Stimulated activated CD8-positive, alpha-beta memory T cell treated with anti-CD3 and anti-CD28 coated beads, Interleukin-7, amount 100 ng/mL, for 4 hours (primary cell): ENCODE results near the gene SPON1.
A peak's percentile ranks its signal among the peaks of the same experiment; 100 is the strongest.

Experiments used
- DNase-seq, 2 donors: peaks; one replicate each; pipeline ENCODE4 v3.0.0-alpha.2; 2020; ENCODE audit warnings: low read depth in 2 of 2

SPON1 gene

GRCh38 chr11:14036469-14036868 lies 73.9 kb downstream of the SPON1 start:
- no peak for DNase-seq

- no peak for DNase-seq
Observed at GRCh38 chr11:14041040-14041439, 78.5 kb downstream of the SPON1 start.

DNA sequence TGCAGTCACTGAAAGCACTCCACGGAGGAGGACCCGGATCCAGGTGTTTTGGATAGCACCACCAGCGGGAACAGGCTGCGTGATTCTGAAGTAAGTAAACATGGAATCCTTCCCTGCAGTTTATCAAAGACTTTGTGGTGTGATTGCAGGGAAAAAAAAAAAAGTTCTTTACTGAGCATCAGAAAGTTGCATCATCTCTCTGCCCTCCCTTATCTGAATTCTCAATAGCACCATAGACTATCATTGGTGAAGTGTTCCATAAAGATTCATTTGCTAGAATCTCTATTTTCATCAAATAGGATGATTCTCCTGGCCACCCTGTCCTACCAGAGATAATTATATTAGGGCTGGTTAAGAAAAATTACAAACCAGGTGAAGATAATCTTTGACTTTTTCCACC lies 79.0 kb downstream of the SPON1 start:
- no peak for DNase-seq

DNA sequence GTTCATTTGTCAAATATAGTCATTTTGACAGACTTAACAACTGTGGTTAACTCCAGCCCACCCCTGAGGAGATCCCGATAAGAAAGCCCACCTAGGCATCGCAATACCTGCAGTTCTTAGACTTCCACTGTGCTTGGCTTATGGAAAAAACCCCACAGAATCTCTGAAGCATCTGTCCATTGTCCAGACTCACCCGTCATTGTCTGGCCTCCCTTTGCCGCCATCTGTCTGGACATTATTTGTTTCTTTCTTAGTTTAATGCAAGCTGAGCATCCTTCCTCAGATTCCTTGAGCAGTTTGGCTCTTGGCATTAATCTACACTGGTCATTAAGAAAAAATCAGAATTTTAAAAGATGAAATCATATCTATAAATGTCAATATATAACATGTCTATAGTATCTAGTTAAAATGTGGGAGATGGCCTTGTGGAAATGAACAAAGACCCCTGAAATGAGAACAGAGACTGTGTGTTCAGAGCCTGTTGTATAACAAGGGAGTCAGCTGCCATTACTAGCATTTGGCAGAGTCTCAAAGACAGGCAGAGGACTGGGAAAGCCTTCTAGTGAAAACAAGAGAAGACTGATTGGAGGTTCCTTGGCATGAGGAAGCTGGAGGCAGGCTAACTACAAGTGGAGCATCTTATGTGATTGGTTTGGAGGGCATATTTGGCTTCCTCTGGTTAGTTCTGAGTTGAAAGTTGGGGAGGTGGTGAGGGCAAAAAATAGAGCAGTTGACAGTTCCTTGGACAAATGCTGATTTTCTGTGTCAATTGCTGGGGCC lies 80.4 kb downstream of the SPON1 start:
- DNase-seq = no peak

DNA sequence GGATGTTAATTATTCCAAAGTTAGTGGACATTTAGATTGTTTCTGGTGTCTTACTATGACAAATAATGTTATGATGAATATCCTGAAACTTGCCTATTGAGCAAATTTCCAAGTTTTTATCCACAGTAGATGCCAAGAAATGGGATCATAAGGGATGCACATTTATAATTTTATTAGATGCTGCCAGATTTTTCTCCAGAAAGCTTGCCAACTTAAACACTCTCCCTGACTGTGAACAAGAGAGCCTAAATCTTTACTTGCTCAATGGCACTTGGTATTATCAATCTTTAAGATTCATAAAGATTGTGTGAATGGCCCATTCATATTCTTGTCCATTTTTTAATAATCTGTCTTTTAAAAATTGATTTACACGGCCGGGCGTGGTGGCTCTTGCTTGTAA lies 82.4 kb downstream of the SPON1 start:
- no peak for DNase-seq

GRCh38 chr11:14045417-14045816 lies 82.9 kb downstream of the SPON1 start:
- DNase-seq = no peak

GRCh38 chr11:14052198-14052597 lies 89.7 kb downstream of the SPON1 start:
- no peak for DNase-seq

DNA sequence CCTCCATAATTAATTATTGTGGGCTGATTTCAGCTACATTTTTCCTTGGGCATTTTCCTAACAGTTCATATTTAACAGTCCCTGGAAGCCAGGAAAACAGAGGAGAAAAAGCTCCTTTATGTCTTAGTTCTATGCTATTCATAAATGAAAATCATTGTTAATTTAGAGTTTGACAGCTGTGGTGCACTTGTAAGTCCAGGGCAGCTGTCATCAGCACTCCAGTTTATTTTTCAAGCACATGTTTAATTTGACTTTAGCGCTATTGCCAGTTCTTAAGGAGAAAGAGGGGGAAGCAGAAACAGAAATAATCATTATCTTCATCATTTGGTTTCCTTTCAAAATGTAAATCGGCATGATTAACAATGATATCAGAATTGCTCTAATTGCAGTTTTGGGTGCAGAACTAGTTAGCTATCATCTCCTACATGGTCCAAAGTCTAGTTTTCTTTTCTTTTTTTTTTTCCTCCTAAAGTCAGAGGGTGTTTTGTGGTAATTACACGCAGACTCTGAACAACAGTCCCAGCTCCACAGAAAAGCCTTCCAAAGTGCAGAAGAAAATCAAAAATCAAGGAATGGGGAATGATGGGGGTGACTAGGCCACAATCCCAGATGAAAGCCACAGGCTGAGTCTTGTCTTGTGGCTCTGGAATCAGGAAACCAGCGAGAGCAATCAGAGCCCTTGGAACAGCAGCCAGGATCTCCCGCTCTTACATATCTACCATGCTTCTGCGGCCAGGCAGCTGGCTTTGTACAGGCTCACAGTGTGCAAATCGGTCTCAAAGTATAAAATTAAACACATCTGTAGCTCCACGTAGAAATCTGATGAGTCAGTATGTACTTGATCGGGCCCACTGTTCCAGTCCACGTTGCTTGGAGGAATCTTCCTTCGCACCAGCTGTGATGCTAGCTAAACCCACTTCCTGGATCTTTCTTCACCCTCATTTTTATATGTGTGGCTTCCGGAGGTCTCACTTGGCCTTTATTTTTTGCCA lies 91.9 kb downstream of the SPON1 start:
- DNase-seq = no peak

- no peak for DNase-seq
Observed at GRCh38 chr11:14055936-14056335, 93.4 kb downstream of the SPON1 start.

DNA sequence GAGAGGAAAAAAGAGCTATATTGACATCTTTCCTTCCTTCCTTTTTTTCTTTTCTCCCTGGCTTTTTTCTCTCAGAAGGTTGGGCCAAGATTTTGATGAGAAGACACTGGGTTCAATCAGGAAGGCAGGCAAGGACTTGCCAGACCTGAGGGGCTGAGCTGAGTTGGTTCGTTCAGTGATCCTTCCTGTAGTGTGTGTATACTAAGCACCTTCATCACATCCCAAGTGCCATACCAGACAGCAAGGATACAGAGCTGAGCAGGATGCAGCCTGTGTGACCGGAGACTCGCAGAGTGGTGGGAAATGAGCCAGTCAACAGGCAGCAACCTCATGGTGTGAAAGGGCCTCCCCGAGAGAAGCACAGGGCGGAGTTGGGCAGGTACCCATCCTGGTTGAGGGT lies 95.5 kb downstream of the SPON1 start:
- DNase-seq = no peak

- no peak for DNase-seq
Observed at GRCh38 chr11:14059491-14059890, 97.0 kb downstream of the SPON1 start.

- DNase-seq = no peak
Observed at GRCh38 chr11:14061721-14062120, 99.2 kb downstream of the SPON1 start.

GRCh38 chr11:14065141-14065540 lies 102.6 kb downstream of the SPON1 start:
- DNase-seq = no peak

DNA sequence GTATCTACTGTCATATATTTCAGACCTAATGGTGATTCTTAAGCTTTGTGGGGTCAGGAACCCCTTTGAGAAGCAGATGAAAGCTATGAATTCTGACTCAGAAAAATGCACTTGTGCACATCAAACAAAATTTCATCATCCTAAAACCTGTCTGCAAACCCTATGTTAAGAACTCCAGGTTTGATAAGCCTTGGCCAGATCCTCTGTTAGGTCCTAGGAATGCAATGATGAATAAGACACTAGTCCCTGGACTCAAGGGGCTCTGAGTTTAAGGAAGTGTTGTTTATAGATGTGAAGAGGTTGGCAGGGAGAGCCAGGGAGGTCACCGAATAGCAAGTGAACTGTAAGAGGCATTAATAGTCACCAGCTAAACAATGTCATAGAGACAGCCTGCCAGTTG lies 103.2 kb downstream of the SPON1 start:
- no peak for DNase-seq

GRCh38 chr11:14067686-14068085 lies 105.2 kb downstream of the SPON1 start:
- DNase-seq = no peak

DNA sequence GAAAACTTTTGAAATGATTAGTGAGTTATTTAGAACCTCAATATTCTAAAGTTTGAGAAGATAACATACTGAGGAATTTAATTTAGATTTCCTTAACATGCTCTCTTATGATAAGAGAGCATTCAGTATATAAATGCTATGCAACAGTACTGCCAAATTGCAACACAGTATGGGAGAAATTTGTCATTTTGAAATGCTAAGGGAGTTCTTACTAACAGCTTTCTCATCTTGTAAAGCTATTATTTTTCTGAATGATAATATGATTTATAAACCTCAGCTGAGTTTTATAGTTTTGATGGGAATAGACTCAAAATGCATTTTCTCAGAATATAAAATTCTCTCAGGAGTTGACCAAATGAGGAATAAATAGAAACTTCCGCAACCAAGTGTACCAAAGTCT lies 108.4 kb downstream of the SPON1 start:
- no peak for DNase-seq

DNA sequence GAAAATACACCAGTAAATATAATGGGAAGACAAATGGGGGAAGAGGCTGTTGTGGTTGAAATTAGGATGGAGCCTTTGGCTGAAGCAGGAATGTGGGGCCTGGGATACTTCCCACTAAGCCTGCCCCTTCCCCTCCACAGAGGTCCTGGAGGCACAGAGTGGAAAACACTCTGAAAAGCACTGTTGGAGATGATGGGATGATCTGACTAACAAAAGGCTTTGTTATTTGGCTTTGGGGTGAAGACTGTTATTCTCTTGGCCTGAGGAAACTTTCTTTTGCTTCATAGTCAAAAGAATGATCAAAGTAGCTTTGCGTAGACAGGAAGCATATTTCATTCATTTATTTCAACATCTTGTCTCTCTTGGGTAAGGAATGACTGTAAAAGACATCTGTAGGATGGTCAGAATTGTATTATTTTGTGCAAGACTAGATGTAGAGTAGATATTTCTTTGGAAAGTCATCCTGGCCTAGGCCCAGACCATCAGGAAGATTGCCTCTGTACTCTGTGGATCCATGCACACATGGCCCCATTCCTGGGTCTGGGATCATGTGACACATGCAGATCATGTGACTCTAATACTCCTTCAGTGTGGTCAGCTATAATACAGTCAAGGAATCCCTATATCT lies 111.4 kb downstream of the SPON1 start:
- DNase-seq = no peak

GRCh38 chr11:14075118-14076078 lies 112.9 kb downstream of the SPON1 start:
- peak; percentile 35 to 40 for DNase-seq

GRCh38 chr11:14079011-14079410 lies 116.5 kb downstream of the SPON1 start:
- no peak for DNase-seq

DNA sequence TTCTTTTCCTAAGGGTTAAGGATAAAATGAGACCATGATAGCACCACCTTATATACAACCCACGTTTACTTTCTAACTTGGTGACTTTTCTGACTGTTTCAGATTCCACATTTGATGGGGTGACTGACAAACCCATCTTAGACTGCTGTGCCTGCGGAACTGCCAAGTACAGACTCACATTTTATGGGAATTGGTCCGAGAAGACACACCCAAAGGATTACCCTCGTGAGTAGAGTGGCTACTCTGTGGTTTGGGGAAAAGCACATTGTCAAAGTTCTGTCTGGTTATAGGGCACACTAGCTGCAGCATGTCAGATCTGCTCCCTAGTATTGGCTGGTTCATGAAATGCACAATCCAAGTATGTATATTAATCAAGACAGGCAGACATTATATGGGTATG lies 117.3 kb downstream of the SPON1 start:
- DNase-seq = no peak

GRCh38 chr11:14081581-14082231 lies 119.2 kb downstream of the SPON1 start:
- DNase-seq = no peak
